Measurements from ENCODE around the gene DPAGT1.
"Not testable (repeated sequence)": the region's sequence is repeated elsewhere in the genome, so short reads cannot be mapped to it uniquely, and the experiment has no call there.

DPAGT1 gene

DNA sequence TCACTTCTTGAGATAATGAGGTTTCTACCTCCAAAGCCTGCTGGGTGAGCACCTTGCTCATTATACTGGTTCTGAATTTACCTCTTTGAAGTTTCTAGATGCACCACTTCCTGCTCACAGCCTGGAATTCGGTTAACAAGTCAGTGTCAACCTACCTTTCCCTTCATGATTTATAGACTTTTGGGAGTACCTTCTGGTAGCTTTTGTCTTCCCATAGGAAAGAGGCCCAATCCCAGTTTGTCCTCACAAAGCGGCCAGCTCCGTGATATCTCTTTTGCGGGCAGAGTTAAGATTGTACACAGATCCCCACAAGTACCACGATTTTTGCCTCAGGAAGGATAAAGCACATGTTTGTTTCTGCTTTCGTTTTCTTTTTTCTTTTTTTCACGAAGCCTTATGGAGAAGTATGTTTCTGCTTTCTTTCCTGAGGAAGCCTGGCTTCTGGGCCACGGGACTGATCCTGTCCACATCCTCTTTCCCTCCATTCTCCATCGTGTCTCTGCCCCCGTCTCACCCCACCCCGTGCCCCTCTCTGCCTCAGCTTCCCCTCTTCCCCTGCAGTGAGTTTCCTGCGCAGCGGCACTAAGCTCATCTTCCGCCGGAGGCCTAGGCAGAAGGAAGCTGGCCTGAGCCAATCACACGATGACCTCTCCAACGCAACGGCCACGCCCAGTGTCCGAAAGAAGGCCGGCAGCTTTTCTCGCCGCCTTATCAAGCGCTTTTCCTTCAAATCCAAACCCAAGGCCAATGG is 14.0 kb upstream of the DPAGT1 start:
- no peak for DNase-seq (ENCODE audit: low spot score)

DNA sequence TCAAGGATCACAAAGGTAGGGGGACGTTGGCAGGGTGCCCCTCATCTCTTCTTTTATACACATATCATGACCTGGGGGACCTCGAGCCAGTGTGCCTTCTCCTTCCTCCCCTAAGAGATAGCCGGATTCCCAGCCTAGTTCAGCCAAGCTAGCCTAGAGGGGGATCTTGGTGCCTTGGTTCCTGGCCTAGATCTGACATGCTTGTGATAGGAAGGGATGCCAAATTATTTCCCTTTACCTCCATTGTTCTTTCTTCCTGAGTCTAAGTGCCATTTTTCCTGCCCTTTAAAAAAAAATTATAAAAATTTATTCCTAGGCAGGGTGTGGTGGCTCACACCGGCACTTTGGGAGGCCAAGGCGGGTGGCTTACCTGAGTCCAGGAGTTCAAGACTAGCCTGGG is 12.7 kb upstream of the DPAGT1 start:
- DNase-seq (ENCODE audit: low spot score): no peak

- DNase-seq (ENCODE audit: low spot score): no peak
Observed at GRCh38 chr11:119113716-119114115, 12.1 kb upstream of the DPAGT1 start.

GRCh38 chr11:119112314-119113020 is 10.8 kb upstream of the DPAGT1 start:
- no peak for DNase-seq (ENCODE audit: low spot score)

GRCh38 chr11:119111361-119111925 is 9.8 kb upstream of the DPAGT1 start:
- no peak for DNase-seq (ENCODE audit: low spot score)

DNA sequence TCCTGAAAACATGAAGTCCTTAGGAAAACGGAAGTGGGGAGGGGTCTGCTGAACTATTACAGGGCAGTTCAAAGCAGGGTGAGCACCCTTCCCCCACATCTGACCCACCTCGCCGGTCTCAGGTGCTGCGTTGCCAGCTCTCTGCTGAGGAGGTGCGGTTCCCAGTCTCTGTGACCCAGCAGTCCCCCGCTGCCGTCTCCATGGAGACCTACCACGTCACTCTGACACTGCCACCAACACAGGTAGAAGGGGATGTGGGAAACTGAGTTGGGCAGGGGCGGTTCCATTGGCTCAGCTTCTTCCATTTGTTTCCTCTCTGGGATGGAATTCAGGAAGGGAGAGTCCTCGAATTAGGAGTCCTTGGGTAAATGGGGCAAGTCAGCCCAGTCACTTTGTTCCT is 8.8 kb upstream of the DPAGT1 start:
- DNase-seq (ENCODE audit: low spot score): no peak

- no peak for DNase-seq (ENCODE audit: low spot score)
Observed at GRCh38 chr11:119109843-119110242, 8.2 kb upstream of the DPAGT1 start.

DNA sequence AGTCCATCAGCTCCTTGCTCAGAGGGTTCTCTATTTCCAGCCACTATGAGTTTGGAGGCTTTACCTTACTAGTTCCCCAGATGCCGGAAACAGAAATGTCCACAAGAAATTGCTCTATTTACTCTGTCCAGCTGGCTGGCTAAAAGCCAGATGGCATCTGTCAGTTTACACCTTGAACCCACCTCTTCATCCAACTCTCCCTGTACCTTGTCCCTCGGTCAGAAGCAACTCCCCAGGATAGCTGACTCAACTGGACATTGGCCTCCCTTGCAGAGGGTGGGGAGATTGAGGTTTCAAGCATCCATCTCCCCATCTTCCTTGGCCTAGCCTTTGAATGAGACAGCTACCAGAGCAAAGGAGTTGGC is 7.2 kb upstream of the DPAGT1 start:
- no peak for DNase-seq (ENCODE audit: low spot score)

DNA sequence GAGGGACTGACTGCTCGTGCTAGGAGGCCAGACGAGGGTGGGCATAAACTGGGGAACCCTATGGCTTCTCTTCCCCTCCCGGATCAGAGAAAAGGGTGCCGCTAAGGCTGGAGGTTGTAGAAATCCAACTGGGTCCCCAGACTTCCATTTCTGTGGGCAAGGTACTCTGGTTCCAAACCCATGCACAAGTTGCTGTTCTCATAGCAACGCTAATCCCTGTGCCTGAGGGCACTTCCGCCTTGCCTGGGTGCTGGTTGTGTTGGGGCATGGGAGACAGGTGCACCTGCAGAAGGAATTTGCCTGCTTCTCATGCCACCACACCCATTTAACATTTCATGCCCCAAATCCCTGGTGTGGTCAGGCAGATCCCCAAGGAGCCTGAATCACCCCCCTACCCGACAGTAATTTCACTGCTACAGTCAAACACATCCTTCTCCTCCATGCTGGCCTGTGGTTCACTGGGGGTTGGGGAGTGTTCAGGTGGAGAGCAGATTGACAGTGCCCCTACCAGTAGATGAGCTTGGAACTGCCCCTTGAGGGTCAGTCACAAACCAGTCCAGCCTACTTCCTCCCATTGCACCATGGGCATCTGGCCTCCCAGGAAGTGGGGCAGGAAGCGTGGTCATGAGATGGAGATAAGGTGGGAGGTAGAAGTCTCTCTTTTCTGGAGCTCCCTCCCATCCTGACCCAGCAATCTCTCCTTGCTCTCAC is 6.6 kb upstream of the DPAGT1 start:
- no peak for DNase-seq (ENCODE audit: low spot score)

GRCh38 chr11:119107538-119108145 is 6.0 kb upstream of the DPAGT1 start:
- no peak for DNase-seq (ENCODE audit: low spot score)

DNA sequence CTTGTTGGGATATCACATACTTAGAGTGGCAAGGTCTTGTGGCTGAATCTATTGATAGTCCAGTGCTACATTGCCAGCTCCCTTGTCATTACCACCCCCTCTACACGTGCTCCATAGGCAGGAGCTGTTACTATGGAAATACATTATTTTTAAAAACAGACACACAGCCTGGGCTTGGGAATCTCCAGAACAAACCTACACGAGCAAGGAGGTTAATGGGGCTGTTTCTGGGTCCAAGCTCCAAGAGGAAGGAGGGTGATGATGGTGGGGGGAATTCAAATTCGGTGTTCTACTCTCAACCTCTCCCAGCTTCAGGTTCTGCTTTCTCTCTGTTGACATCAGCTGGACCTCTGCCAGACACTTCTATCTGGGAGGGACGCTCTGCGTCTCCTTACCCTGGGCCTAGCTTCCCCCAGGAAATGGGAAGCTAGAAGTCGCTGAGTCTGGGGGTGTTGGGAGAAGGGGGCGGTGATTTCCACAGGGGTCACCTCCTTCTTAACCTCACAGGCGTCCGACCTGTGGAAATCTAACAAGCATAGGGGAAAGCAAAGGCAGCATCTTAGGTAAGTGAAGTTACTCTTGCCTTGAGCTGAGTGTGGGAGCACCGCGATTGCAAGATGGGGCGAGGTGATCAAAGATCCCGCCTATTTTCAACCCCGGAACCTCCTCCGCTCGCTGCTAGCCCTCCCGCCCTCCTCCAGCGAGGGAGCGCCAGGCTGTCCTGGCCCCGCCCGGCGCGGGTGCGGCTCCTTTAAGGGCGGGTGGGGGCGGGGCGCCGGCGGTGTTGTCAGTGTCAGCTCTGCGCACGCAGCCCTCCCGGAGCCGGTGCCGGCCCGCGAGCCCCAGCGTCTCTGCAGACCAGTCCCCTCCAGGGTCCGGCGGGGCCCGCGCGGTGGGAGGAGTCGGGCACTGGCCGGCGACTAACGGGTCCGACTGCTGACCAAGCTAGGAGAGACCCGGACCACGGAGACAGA is 5.2 kb upstream of the DPAGT1 start, which contains the start of gene C2CD2L:
C2CD2L (plus strand) TSS at position 781 of the 974 bp plus-strand sequence. CDS start 398 bp downstream, outside the sequence.
- peak; percentile 90 for DNase-seq (ENCODE audit: low spot score)

GRCh38 chr11:119103793-119104192 is 2.1 kb upstream of the DPAGT1 start:
- DNase-seq (ENCODE audit: low spot score): no peak

DNA sequence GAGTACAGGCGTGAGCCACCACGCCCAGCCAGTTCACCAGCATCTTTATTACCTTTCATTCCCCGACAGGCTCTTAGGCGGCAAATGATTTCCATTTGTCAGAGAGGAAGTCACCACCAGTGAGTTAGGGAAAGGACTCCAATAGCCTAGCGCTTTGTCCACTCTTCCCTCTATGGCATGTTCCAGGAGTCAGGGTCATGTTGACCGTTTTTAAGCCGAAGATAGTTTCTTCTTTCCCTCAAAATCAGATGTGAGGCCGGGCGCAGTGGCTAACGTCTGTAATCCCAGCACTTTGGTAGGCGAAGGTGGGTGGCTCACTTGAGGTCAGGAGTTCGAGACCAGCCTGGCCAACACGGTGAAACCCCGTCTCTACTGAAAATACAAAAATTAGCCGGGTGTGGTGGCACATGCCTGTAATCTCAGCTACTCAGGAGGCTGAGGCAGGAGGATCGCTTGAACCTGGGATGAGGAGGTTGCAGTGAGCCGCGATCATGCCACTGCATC is 1.6 kb upstream of the DPAGT1 start:
- not testable (repeated sequence) for DNase-seq (ENCODE audit: low spot score)

- DNase-seq (ENCODE audit: low spot score): peak; percentile 88
Observed at GRCh38 chr11:119100994-119101758, 477 bp downstream of the DPAGT1 start.

DNA sequence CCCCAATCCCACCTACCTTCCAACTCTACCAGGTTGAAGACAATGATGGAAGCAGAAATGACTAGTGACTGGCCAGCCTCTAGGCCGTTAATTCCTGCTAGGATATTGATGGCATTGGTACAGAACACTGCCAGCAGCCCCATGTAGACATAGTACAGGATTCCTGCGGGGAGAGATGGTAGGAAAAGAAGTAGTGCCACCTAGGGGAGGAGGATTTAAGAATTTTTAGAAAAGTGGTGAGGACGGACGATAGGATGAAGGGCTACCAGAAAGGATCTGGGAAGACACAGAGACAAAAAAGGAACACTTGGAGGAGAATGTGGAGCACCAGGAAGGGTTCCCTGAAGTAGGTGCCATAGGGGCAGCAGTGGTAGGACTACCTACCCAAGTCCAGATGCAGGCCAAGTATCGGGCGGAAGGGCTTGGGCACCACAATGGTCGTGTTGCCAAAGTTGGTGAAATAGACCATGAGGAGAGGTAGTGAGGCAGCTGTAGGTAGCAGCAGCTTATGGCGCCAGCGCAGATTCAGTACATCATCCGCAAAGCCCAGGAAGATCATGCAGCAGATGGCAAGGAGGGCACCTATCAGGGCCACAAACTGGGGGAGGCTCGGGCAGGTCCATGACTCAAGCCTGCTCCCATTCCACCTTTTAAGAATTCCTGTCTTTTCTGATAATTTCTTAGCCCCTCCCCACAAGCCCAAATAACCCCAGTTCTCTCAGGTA is 1.2 kb downstream of the DPAGT1 start:
- DNase-seq (ENCODE audit: low spot score): no peak

DNA sequence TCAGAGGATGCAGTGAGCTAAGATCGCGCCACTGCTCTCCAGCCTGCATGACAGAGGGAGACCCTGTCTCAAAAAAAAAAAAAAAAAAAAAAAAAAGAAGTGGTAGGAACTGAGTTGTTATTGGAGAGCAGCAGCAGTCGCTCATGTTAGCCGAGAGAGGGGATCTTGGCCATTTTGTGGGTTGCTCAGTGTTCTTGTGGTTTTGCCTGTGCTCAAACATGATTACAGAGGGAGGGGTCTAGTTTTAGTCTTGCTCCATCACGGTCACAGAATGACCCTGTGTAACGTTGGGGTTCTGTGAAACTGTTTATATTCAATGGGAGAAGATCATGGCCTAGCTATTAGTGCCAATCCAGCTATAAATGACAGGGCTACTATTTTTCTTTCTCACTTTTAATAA is 1.9 kb downstream of the DPAGT1 start:
- no peak for DNase-seq (ENCODE audit: low spot score)

DNA sequence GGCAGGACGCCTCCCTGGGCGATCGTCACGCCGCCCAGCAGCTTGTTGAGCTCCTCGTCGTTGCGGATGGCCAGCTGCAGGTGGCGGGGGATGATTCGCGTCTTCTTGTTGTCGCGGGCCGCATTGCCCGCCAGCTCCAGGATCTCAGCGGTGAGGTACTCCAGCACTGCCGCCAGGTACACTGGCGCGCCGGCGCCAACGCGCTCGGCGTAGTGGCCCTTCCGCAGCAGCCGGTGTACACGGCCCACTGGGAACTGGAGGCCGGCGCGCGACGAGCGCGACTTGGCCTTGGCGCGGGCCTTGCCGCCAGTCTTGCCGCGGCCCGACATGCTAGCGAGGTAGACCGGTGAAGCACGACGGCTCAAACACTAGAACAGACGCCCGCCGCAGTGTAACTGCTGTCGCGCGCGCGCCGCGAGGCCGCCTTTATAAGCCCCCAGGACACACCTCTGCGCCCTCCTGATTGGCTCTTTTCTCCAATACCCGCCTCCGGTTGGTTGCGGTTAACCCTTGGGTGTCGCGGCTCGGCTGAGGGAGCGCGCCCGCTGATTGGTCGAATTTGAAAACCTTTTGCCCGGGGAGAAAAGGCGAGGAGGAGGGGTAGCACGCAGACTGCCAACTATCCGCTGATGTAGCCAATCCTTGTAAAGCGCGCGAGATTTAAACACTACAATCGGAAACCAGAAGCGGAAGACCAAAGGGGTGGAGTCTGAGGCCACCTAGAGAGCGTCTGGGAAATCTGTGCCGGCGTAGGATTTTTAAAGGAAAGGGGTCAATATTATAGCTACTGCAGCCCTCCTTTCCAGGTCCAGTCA is 6.4 kb downstream of the DPAGT1 start:
- DNase-seq (ENCODE audit: low spot score): peak; percentile 100

- DNase-seq (ENCODE audit: low spot score): no peak
Observed at GRCh38 chr11:119094816-119095065, 6.9 kb downstream of the DPAGT1 start.

Data from ecto neural progenitor cell (in vitro differentiated cells).